ENCODE results near the gene SIRT4.

Gene SIRT4

DNA sequence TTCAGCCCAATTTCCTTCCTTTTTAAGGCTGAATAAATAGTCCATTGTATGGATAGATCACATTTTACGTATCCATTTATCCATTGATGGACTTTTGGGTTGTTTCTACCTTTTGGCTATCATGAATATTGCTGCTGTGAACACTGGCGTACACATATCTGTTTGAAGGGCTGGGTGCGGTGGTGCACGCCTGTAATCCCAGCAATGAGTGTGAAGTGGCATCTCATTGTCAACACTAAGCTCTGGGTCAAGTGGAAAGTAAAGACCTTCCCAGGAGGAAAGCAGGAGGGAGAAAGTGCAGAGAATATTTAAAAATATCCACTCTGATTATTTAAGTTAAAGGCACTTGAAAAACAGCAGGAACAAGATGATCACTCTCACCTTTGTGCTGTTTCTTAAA, 37.1 kb downstream of the SIRT4 start:
- no peak for DNase-seq

DNA sequence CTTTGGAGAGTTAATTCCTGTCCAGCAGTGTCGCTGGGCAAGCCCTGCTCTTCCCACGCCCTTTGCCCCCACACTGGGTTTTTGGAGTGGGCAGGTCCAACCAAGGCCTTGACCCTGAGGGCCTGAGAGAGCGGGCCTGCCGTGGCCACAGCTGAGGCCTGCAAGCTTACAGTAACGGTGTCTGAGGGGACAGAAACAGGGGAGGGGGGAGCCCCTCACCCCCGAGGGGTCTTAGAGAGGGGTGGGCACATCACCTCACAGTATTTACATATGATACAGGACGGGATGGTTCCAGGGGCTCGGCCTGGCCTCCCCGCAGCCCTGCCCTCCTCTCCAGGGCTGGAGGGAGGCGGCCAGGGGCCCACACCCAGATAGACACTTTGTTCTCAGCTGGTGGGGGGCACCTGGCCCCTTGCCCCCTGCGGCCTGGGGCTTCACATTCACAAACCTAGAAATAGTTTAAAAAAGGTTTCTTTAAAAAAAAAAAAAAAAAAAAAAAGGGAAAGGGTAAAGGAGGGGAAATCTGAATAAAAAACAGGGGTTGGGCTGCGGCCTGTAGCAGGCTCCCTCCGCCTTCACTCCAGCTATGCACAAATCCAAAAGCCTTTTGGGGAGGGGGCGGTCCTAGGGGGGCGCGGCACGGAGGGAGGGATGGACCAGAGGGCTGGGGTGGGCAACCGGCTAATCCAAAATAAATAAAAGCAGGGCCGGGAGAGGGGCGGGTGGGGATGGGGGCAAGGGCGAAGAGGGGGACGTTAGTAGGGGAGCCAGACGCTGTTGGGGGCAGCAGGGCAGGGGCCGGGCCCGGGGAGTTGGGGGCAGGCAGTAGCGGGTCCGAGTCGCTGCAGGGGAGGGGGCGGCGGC, 40.3 kb downstream of the SIRT4 start:
- DNase-seq = no peak

GRCh38 chr12:120343039-120343537, 41.0 kb downstream of the SIRT4 start:
- DNase-seq = no peak

DNA sequence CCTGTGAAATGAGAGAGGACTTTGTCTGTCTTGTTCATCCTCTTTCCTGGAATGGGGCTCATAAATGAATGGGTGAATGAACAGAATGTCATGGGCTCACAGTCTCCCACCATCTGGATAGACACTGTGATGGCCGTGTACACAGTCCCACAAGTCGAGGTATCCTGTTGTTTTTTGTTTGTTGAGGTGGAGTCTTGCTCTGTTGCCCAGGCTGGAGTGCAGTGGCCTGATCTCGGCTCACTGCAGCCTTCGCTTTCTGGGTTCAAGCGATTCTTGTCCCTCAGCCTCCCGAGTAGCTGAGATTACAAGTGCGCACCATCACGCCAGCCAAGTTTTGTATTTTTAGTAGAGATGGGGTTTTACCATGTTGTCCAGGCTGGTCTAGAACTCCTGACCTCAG, 41.6 kb downstream of the SIRT4 start:
- no peak for DNase-seq

DNA sequence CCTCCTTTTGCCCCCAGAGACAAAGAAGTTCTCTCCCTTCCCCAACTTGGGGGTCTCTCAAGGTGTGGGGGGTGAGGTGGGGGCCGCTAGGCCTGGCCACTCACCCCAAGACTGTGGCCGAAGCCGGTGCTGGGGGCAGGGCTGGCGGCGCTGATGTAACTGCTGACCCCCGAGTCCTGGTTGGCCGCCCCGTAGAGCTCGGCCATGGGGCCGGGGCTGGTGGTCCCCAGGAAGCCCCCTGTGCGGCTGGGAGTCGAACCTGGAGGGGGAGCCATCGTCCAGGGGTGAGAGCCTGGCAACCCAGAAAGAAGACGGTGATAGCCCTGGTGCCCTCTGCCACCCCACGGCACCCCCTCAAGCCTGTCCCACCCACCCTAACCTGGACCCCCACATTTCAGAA, 43.9 kb downstream of the SIRT4 start:
- DNase-seq = no peak

GRCh38 chr12:120346681-120347080, 44.6 kb downstream of the SIRT4 start:
- no peak for DNase-seq

DNA sequence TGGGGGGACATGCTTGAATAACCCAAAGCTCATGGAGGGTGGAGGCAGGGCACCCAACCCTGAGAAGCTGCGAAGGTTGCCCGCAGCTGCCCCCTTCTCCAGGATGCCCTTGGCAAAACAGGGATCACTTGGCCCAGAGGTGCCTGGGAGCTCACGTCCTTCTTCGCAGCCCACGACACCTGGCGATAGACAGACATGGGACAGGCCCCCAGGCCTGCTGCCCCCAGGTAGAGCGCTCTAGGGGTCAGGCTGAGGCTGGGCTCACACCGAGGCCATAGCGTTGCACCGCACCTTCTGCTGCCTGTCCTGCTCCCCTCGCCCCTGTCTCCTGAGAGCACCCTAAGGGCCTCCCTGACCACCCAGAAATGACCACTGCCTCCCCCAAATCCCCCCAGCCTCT, 45.6 kb downstream of the SIRT4 start:
- DNase-seq = no peak

GRCh38 chr12:120350576-120351350, 48.6 kb downstream of the SIRT4 start:
- DNase-seq = no peak

- DNase-seq = no peak
Measured at GRCh38 chr12:120352117-120352516, 50.0 kb downstream of the SIRT4 start.

DNA sequence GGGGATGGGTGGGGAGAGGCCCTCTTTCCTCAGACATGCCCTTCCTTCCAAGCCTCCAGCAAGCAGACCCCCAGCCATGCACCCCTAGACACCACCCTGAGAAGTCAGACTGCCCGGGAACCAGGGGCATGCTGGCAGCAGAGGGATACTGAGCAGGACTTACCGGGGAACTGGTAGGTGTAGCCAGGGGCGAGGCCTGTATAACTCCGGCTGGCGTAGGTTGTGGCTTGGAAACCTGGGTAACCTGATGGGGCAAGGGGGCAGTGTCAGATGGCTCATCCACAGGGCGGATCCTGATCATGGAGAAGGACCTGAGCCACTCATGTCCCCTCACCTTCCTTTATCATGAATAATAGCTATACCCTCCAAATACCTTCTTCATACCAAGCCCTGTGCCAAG, 51.0 kb downstream of the SIRT4 start:
- DNase-seq = no peak

GRCh38 chr12:120353556-120354317, 51.6 kb downstream of the SIRT4 start:
- no peak for DNase-seq

DNA sequence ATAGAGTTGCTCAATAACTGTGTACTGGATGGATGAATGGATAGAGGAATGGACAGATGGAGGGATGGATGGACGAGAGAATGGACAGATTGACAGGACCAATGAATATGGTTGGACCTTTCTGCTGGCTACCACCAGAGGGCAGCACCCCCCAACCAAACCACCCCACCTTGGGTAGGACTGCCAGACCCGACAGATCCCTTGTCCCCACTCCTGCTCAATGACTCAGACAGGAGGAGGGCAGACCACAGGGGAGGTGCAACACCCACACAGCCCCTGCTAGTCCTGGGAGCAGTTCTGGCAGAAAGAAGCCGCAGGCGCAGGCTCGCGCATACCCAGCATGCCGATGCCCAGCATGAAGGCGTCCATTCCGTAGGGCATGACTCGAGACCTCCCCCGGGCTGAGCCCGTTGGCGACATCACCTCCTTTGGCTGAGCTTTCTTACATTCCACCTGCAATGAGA, 54.5 kb downstream of the SIRT4 start:
- peak; percentile 74 for DNase-seq

GRCh38 chr12:120357104-120357503, 55.0 kb downstream of the SIRT4 start:
- no peak for DNase-seq

DNA sequence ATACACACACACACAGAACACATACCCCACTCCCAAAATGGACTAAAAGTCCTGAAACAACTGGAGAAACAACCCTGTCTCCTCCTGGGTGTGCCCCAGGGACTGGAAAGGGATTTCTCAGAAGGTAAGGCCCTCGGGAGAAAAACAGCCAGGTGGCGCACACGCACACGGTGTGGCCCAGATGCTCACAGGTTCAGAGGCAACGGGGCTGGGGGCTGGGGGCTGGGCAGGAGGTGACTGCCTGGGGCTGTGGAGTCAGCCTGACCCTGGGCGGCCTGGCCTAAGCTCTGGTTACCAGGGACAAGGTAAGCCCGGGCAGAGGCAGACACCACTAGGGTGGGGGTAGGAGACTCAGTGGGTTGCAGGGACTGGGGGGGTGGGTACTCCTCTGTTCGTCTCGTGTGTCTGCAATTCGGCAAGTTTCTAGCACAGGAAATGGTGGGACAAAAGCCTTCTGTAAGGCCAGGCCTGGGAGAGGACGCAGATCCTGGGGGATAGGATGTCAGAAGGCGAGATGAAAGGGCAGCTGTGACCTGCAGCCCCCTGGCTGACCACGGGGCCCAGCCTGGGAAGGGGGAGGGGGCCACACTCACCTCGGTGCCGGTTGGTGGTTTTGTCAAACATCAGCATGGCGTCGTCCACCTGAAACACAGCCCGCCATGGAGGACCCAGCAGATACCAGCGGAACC, 56.4 kb downstream of the SIRT4 start:
- DNase-seq = no peak

DNA sequence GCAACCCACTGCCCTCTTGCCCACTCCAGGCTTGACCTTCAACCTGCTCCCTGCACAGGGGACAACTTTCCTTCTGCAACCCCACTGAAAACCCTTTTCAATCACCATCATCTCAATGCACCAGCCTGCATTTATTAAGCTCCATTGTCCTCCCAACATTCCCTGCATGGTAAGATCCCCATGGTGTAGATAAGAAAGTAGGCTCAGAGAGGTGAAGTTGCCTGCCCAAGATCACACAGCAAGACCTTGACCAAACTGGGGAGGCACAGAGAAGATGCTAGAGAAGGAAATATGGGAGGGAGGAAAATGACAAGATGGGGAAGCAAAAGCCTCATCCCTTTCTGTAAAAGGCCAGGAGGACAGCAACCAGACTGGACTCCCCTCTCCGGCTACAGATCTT, 57.0 kb downstream of the SIRT4 start:
- DNase-seq = no peak

GRCh38 chr12:120361506-120362208, 59.5 kb downstream of the SIRT4 start:
- peak; percentile 25 for DNase-seq
